Testis (tissue), 2 donors: Measurements from ENCODE around the gene PDE7B.

Experiments
- CTCF ChIP-seq, 3 experiments: fragments of 450-650 bp in 2 of 3; fragments of 200-600 bp in 1 of 3; sonication (generic) in 1 of 3; IDR thresholded peaks; one replicate each; pipeline ENCODE4 v1.5.1; 2016 to 2019; ENCODE audit warnings: antibody characterized with exemption in 3 of 3, mild to moderate bottlenecking in 2 of 3, moderate library complexity in 1 of 3
- POLR2A ChIP-seq: fragments of 450-650 bp; IDR thresholded peaks from one replicate; pipeline ENCODE4 v1.6.1; 2017; ENCODE audit warnings: antibody characterized with exemption, mild to moderate bottlenecking, moderate library complexity

- TF ChIP-seq CTCF (IDR thresholded peaks at IDR 0.05) (no peak), POLR2A (no peak)
Observed at GRCh38 chr6:136063096-136063495, 211.6 kb downstream of the PDE7B start.
